SKM-1 treated with dmso at 0.1 percent for 144 hours (cell line): ENCODE measurements around the gene DMWD.

Source experiments
- DNase-seq: peaks from one replicate; lab custom pipeline; 2025; ENCODE audit not compliant: unreplicated experiment; lab: John Stamatoyannopoulos, UW

The DMWD gene, protein sequence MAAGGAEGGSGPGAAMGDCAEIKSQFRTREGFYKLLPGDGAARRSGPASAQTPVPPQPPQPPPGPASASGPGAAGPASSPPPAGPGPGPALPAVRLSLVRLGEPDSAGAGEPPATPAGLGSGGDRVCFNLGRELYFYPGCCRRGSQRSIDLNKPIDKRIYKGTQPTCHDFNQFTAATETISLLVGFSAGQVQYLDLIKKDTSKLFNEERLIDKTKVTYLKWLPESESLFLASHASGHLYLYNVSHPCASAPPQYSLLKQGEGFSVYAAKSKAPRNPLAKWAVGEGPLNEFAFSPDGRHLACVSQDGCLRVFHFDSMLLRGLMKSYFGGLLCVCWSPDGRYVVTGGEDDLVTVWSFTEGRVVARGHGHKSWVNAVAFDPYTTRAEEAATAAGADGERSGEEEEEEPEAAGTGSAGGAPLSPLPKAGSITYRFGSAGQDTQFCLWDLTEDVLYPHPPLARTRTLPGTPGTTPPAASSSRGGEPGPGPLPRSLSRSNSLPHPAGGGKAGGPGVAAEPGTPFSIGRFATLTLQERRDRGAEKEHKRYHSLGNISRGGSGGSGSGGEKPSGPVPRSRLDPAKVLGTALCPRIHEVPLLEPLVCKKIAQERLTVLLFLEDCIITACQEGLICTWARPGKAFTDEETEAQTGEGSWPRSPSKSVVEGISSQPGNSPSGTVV

DNA sequence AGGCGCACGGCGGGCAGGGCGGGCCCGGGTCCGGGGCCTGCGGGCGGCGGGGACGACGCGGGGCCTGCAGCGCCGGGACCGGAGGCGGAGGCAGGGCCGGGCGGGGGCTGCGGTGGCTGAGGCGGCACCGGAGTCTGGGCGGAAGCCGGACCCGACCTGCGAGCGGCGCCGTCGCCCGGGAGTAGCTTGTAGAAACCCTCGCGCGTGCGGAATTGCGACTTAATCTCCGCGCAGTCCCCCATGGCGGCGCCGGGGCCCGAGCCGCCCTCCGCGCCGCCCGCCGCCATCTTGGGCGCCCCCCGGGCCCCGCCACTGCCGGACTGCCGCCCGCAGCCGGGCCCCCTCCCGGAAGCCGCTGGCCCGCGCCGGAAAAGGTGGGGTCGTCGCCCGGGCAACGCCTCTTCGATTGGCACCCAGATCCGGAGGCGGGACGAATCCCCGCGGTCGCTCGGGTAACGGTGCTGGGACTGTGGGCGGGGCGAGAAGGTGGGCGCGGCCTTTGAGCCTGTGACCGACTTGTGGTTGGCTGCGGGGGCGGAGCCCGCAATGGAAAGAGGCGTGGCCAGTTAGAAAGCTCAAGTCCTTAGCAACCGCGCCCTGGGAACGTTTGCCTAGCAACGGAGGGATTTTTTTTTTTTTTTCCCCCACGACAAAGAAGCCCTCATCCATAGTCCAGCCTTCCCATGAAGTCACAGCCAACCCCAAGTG is at the start of gene DMWD:
DMWD (minus strand) TSS at position 376 of the 708 bp plus-strand sequence; CDS start at position 287, 89 bp downstream.
- DNase-seq: peak; percentile 26

DNA sequence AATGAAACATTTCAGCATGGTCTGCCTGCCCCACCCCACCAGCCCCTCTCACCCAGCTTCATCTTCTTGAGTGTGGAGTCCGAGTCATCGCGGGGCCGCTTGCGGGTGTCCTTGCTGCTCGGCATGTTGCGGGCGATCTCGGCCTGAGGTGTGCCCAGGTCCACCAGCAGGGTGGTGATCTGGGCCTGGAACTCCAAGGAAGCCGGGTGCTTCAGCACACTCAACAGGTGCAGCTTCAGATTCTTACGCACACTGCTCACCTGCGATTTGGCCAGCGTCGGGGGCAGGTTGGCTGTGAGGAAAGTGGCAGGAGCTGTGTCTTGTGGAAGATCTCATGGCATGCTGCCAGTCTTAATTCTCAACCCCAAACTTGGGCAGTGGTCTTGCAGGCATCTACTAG is 49.6 kb upstream of the DMWD start:
- no peak for DNase-seq

DNA sequence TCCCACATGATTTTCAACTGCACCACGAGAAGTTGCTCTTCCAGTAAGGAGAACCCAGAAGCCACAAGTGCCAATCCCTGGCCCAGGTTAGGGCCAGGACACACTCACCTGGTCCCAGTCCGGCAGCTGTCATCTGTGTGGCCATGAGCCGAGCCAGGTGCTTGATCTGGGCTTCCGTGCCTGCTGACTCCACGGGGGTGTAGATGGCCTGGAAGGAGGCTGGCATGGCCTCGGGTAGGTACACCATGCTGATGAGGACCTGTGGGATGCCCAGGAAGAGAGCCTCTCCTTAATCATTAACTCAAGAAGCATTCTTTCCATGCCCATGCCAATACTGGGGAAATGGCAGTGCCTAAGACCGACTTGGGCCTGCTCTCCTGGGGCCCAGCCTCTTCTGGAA is 42.3 kb upstream of the DMWD start:
- DNase-seq: no peak

DNA sequence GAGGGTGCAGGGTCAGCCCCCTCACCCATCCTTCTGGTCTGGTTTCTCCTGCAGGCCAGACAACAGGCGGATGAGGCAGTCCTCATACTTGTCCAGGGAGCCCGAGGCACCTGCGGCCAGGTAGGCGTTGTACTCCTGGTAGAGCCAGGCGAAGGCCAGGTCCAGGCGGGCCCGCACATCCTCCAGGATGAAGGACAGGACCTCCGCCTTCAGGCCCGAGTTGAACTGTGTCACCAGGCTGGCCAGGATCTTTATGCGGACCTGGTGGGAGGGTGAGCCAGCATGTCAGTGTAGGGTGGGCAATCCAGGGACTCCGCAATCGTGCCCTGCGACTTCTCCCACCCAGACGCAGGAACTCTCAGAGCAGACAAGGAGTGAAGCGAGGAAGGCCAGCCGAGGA is 36.3 kb upstream of the DMWD start:
- no peak for DNase-seq

DNA sequence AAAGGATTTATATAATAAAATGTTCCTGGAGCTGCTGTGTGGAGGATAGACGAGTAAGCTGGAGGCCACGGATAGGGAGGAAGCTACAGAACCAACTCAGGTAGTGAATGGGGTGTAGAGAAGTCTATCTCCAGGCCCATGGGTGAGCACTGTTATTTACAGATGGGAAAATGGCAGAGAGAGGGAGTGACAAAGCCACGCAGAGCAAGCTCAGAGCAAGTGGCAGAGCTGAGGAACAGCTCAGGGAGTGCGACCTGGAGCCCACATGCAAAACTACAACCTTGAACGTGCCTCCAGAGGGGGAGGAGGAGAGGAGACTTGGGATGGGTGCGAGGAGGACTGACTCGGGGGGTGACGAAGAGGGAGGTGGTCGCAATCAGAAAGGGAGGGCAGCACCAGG is 35.9 kb upstream of the DMWD start:
- DNase-seq: no peak

DNA sequence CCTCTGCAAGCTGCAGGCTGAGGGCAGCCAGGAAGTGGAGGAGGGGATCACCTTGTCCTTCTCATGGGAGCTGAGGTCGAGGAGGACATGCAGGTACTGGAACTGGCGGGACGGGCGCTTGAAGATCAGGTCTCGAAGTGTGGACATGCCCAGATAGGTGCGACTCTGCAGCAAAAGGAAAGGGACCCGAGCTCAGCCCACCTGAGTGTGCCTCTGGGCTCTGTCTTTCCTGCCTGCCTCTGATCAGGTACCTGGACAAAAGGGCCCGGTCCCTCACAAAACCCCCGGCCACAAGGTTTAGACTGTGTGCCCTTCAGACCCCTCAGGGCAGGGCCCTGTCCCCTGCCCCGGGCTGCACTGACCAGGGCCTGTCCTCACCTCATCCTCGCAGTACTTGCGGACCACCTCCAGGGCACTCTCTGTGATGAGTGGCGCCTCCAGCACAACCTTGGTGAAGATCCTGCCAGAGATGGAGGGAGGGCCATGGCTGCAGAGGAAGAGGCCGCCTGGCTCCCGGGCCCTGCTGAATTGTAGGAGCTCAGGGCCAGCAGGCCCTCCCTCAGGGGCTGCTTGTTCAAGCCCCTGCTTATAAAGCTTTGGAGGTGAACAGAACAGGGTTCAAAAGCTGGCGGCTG is 34.9 kb upstream of the DMWD start:
- DNase-seq: no peak

DNA sequence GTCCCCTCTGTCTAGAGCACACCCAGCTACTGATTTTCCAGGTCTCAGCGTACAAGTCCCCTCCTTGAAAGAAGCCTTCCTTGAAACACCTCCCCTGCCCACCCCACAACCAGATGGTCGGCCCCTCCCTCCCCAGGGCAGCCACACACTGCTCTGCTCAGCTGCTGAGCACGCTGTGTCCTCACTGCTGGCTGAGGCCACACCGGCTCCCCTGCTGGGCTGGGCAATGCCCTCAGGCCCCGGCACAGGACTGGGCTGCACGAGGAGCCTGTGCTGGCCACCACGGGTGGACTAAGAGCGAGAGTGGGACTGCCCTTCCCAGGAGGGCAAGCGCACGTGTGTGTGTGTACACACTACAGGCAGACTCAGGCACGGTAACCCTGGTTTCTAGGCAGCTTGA is 34.3 kb upstream of the DMWD start:
- no peak for DNase-seq

DNA sequence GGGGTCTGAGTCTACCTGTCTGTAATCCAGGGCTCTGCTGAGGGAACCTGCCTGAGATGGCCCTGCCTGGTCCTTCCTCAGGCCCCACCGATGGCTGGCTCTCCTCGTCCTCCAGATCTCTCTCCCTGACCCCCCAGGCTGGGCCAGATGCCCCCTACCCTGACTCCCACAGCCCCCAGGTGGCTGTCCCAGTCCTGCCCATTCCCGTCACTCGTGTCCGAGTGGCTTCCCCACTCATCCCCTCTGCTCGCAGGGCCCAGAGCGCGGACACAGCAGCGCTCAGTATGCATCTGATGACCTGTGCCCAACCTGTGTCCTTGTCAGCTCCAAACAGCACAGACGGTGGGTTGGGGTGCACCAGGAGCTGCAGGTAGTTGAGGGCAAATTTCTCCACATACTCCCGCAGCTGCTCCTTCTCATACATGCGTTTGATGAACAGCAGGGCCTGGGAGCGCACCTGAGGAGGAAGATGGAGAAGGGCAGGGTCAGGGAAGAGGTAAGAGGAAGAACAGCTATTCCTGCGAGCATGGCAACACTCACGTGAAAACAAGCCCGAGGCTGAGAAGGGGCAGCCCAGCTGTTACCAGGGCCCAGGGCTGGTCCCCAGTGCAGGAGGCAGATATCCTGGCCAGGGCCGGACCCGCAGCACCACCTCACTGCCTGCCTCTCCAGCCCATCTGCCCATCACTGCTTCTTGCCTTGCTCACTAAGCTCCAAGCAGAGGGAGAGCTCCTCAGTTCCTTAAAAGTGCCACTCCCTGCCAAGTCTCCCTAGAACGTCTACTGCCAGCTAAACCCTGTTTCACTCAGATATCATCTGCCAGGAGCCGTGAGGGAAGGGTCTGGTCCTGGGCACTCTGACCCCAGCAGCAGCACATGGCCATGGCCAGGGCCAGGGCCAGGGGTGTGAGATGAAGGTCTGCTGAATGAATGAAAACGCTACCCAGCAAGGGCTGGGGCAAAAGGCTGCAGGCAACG is 33.6 kb upstream of the DMWD start:
- no peak for DNase-seq

DNA sequence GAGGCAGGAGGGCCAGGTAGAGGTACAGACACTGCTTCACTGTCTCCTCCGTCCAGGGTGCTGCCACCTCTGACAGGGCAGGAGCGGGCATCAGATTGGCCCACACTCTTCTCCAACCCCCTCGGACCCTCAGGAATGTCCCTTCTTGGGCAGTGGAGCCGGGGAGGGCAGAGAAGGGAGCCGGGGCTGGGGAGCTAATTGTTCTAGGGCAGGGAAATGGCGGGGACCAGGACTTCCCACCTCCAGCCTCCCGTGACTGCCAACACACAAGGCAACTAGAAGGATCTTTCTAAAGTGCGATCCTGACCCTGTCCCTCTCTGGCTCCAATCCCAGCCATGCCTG is 32.6 kb upstream of the DMWD start:
- no peak for DNase-seq

DNA sequence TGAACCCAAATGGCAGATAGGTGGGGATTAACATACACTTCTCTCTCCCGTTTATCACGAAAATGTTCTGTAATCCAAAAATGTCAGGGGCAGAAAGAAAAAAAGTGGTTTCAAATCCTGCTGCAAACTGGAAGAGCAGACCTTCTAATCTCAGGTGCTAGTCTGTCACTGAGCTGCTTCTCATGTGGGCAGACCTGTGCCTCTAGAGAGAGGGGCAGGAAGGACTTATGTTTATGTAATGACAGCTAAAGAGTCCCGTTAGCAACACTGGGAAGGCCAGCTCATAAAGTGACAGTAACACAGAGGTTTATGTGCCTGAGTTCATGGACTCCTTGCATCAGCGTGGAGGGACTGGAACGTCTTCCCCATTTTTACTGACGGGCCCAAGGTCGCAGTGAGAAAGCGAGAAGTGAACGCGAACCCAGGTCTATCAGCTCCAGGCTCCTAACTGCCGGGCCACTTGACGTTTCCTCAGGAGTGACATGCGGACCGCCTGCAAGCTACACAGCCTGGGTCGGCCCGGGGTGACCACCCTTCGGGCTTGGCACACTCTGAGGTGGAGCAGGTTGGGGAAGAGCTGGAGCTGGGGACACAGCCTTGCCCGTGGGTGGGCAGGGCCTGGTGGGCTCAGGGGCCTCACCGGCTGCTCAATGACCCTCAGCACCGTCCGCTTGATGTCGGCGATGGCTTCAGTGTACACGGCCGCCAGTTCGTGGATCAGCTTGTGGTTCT is 32.1 kb upstream of the DMWD start:
- DNase-seq: no peak

DNA sequence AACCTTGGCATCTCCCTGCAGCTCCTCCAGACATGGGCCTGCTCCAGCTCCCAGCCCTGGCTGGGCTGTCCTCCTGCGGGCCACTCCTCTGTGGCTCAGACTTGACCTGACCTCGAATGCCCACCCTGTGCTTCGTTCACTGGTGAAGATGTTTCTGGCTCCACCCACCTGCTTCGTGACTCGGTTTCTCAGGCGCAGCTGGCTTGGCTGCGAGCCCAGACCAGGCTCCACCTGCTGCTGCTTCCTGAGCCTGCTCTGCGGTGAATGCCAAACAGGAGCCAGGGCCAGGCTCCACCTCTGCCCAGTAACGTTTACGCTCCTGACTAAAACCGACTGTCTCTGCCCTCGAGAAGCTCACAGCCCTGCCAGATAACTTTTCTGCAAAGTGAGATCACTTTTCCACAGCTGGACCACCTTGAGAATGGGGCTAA is 31.4 kb upstream of the DMWD start:
- no peak for DNase-seq

DNA sequence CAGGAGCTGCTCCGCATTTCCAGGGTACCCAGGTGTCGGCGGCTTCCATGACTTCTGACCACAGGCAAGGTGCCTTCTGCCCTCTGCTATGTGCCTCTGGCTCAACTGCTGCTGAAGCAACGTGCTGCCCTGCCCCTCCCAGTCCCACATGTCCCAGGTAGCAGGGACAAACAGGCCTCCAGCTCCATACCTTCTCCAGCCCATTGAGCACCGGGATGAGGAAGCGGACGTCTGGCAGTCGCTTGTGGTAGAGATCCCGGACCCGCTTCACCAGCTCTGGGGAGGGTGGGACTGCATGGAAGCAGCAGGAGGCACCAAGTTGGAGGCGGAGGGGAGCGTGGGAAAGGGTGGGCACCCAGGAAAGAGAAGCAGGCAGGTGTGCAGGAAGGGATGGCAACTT is 30.5 kb upstream of the DMWD start:
- DNase-seq: no peak

DNA sequence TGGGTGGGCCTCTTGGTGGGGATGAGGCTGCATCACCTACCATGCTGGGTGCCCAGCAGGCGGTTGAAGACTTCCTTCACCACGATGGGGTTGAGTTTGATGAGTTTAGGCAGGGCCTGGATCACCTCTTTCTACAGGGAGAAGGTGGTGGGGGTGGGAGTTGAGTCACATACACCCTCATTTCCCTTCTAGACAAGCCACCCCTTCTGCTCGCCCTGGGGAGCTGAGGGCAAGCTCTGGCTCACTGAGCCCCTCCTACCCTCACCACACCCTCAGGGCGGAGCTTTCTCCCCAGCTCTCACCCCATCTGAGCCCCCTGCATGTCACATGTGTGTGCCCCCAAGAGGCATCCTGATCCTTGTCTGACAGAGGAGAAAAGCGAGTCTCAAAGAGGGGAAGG is 30.1 kb upstream of the DMWD start:
- no peak for DNase-seq

DNA sequence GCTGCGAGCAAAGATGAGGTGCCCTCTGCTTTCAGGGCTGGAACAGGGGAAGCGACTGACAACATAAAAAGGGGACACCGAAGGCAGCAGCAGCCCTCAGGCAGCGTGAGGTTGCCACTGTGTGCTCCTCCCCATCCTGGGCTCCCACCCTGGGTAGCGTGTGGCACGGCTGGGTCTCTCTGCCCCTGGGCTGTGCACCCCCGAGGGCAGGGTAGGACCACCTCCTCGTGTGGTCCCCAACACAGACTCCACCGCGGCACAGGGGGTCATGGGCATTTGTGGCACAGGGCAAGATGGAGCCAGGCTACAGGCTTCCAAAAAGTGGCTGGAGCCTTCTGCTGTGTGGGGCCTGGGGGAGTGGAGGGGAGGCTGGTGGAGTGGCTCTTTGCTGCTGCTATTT is 28.9 kb upstream of the DMWD start:
- no peak for DNase-seq

DNA sequence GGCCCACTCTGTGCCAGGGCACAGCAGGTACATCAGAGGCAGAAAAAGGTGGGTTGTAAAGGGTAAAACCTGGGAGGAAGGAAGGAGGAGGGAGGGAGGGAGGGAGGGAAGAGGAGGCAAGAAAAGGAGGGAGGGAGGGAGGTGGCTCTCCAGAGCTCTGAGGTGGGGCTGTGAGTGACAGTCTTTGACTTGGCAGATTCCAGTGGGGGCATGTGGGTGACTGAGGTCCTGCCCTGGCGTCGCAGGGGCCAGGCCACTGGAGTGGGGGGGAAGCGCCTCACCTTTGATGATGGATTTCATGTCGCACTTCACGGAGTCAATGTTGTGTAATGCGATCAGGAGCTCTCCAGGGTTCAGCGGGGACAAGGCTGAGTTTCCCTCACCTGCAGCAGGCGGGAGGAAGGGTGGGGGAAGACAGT is 28.5 kb upstream of the DMWD start:
- DNase-seq: no peak

DNA sequence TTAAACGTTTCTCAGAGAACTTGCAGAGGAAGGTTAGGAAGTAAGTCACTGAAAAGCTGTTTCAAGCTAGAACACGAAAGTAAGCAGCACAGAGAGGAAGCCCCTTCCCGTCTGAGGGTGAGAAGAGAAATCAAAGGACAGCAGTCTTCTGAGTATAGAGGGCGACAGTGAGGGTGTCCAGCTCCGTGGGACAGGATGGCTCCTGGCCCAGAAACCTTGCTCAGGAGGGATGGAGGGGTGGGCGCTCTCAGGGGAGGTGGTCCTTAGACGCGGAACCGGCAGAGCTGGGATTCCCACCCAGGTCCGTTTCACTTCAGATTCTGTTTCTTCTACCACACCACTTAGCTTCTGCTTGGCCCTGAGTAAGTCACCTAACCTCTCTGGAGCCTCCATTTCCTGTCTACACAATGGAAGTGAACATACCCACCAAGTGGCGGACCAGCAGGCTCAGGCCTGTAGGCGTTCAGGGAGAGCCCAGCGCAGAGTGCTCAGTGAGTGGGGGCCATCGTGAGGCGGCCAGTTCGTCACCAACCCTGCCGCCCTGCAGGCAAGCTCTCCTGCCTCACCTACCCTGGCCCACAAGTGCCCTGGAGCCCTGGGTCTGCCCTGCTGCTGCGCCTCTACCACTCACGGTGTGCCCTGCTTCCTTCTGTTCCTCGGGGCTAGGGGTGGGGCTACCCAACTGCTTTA is 27.9 kb upstream of the DMWD start:
- no peak for DNase-seq

DNA sequence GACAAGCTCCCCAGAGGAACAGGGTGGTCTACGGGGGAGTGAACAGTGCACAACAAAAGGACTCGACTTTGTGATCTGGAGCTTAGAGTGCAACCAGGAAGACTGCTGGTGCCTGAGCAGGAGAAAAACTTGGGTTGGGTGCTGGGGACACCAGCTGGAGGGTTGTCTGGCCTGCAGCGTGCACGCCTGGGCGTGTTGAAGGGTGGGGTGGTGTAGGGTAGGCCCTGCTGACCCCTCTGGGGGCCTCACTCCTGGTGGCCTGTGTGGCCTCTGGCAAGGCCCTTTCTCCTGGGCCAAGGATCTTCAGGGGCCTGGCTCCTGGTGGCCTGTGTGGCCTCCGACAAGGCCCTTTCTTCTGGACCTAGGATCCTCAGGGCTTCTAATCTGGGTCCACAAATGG is 27.1 kb upstream of the DMWD start:
- no peak for DNase-seq

DNA sequence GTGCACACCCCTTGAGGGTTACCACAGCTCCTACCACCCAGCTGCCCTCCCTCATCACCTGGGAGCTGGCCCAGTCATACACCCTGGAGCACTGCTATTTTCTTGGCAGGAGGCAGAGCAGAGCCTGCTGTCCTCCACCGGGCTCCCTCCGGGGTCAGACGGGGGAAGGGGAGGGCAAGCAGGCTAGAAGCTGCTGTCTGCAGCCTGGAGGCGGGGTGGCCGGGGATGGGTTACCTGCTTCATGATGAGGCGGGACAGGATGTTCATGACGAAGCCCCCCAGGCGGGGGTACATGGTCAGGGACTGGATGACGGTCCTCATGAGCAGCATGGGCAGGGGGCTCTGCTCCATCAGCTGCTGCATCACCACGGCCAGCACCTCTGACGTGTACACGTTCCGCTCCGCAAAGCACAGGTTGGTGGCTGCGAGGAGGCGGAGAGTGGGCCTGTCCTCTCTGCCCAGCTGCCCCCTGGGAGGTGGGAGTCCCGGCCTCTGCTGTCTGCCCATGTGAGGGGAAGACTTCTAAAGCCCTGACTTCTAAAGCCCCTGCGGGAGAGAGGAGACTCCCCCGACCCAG is 25.2 kb upstream of the DMWD start:
- no peak for DNase-seq
